HG03558 (cell line): Measurements from ENCODE around the gene MALRD1.

Experiments
- ATAC-seq: cut with Tn5 transposase; IDR thresholded peaks from one replicate; pipeline ENCODE4 v1.9.1; 2021; ENCODE audit warnings: moderate number of reproducible peaks; ENCODE audit not compliant: unreplicated experiment; ENCODE audit errors: extremely low read depth

The MALRD1 gene

DNA sequence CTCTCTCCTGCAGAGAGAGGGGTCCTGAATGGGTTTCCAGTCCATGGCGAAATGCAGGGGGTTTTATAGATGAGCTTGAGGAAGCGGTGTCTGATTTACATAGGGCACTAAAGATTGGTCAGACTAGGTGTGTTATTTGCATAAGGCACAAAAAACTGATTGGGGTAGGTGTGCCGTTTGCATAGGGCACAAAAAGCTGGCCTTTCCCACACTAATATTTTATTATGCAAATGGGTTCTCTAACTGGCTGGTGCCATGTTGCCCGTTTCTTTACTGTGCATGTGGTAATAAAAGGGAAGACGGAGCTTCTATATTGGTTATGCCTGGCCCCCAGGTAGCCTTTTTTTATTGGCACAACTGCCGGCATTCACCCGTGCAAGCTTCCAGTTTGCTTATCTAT is 50.2 kb downstream of the MALRD1 start:
- no peak for ATAC-seq

GRCh38 chr10:19107406-19107805 is 58.8 kb downstream of the MALRD1 start:
- no peak for ATAC-seq

- ATAC-seq = no peak
Measured at GRCh38 chr10:19111501-19112267, 63.1 kb downstream of the MALRD1 start.

DNA sequence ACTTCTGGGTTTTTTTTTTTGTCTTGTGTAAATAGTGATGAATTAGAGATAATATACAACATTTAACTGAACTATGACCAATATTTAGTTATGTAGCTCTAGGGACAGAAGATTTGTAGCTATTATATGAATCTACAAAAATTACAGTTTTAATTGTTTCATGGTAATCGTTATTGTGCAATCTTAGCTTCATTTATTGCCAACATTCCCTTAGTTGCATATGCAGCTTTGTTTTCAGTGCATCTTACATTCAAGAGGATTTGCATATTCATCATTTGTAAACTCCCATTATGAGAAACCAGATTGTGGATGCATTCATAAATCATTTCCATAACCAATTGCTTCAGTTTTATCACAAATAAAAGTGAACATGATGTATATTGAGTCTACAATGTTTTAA is 68.8 kb downstream of the MALRD1 start:
- ATAC-seq = no peak

- ATAC-seq = no peak
Measured at GRCh38 chr10:19119191-19119590, 70.6 kb downstream of the MALRD1 start.

DNA sequence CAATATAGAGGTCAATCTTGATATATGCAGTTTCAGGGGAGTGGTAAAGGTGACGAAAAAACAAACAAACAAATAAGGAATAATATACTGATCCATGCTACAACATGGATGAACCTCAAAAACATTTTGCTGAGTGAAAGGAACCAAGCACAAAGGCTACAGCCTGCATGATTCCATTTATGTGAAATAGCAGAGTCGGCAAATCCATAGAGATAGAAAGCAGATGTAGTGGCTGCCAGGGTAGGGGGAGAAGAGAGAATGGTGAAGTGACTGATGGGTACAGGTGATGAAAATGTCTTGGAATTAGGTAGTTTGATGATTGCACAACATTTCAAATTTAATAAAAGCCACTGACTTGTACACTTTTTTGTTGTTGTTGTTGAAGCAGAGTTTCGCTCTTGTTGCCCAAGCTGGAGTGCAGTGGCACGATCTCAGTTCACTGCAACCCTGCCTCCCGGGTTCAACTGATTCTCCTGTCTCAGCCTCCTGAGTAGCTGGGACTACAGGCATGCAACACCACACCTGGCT is 71.8 kb downstream of the MALRD1 start:
- ATAC-seq = no peak

GRCh38 chr10:19133992-19134391 is 85.4 kb downstream of the MALRD1 start:
- no peak for ATAC-seq

GRCh38 chr10:19142967-19143366 is 94.4 kb downstream of the MALRD1 start:
- ATAC-seq = no peak

DNA sequence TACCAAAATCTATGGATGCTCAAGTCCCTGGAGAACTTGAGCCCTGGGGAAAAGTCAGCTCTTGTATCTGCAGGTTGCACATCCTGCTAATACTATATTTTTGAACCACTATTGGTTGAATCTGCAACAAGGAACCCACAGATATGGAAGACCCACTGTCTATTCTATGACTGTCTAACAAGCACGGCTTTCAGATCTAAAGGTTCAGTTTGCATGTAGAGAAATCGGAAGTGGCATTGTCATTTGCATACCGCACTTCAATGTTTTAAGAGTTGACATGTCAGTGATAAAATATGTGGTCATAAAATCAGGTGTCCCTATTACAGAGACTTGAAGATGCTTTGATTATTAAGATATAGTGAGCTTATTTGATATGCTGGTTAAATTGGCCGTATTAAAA is 95.6 kb downstream of the MALRD1 start:
- ATAC-seq = no peak

- ATAC-seq = no peak
Measured at GRCh38 chr10:19154375-19154774, 105.8 kb downstream of the MALRD1 start.

- ATAC-seq = no peak
Measured at GRCh38 chr10:19158358-19158757, 109.8 kb downstream of the MALRD1 start.

- no peak for ATAC-seq
Measured at GRCh38 chr10:19158870-19159269, 110.3 kb downstream of the MALRD1 start.

GRCh38 chr10:19164461-19164860 is 115.9 kb downstream of the MALRD1 start:
- no peak for ATAC-seq

DNA sequence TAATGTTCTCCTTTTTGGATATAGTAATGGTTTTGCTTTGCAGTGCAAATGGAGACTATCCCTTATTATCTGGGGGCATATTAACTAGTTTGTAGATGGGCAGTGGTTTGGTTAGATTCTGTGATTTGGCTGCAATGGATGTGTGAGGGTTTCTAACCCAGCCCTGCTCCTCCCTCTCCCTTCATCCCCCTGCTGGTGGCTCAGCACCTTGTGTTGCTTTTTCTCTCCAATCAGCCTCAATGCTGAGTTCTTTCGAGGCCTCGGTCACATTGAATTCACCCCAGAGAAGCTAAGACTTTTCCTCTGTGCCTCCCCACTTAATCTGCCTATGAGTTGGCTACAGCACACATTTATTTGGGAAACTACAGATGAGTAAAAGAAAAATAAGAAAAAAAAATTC is 120.0 kb downstream of the MALRD1 start:
- no peak for ATAC-seq

- ATAC-seq = no peak
Measured at GRCh38 chr10:19169041-19169440, 120.4 kb downstream of the MALRD1 start.

DNA sequence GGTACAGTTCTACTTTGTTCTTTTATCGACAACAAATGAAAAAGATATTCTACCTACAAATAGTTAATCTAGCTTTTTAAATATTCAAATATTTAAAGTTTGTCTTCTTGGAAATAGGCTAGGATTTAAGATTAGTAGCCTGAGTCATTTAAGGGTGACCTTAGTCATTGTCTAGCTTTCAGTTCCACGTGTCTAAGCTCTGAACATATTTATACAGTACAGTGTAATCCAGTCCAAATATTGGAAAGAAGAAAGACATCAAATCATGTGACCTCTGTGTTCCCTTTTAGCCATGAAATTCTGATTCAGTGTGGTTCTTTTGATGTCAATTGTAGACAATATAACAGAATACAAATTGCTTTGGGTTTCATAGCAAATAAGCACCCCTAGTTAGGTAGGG is 121.1 kb downstream of the MALRD1 start:
- no peak for ATAC-seq

DNA sequence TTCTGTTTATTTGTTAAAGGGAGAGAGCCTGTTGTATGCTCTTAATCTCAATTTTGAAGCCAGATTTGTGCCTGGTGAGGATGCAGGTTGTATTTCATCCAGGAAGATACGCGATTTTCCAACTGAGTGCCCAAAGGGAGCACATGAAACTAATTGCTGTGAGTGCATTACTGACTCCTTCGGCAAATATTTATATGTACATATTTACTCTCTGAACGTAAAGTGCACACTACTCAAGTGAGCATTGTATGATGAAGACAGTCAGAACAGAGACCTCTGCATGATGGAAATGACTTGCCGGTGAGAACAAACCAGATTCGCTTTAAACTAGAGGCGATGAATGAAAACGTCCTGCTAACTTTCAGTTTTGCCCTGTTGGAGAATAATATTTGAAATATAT is 130.1 kb downstream of the MALRD1 start:
- ATAC-seq = no peak

DNA sequence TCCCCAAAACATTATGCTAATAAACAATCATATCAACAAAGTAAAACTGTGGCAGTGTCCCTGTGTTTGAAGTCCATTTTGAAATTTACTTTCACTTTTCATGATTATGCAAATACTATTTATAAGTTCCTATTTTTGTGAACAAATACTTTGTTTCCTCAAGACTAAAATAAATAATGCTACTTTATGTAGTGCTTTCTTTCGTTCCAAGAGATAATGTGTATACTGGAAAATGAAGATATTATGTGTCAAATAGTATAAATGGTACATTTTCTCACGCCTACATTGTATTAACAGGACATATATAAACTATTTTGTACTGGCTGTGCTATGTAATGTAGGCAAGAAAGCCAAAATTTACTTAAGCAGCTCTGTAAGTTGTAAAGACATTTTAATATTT is 136.3 kb downstream of the MALRD1 start:
- ATAC-seq = no peak

DNA sequence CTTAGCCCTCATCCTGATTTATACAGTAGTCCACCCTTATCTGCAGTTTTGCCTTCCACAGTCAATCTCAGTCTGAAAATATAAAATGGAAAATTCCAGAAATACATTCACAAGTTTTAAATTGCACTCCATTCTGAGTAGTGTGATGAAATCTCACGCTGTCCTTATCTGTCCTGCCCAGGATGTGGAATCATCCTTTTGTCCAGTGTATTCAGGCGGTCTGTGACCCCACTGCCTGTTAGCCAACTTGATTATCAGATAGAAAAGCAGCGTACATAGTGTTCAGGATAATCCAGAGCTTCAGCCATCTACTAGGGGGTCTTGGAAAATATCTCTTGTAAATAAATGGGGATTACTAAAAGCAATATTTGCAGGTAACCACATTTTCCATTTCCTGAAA is 146.3 kb downstream of the MALRD1 start:
- no peak for ATAC-seq

DNA sequence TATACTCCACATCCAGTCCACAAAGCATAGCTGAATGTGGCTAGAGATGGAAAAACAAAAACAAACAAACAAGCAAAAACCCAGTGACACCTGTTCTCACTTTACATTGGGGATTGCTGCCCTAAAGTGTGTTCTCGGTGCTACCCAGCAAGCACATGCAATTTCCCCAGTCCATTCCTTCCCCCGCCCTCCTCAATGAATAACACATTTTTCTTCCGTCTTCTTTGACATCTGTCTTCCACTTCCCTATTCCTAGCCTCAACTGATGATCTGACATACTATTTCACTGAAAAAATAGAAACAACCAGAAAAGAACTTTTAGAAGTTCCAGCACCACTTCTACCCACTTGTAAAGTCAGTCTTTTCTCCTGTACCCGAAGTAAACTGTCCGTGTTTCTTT is 147.1 kb downstream of the MALRD1 start:
- no peak for ATAC-seq

- ATAC-seq = no peak
Measured at GRCh38 chr10:19200211-19200610, 151.6 kb downstream of the MALRD1 start.

GRCh38 chr10:19204246-19204917 is 155.8 kb downstream of the MALRD1 start:
- no peak for ATAC-seq
